Esophagus squamous epithelium (tissue), 4 donors: ENCODE results near the gene WWOX.

Experiments used
- CTCF ChIP-seq, 6 experiments: fragments of 450-650 bp in 4 of 6; fragments of 200-600 bp in 2 of 6; sonication (generic) in 2 of 6; IDR thresholded peaks; one replicate each; pipeline ENCODE4 v1.5.1; 2016 to 2019; ENCODE audit warnings: antibody characterized with exemption in 6 of 6, mild to moderate bottlenecking in 4 of 6, moderate library complexity in 4 of 6
- POLR2A ChIP-seq, 4 donors: fragments of 450-650 bp; IDR thresholded peaks; one replicate each; pipeline ENCODE4 v1.6.1; 2017; ENCODE audit warnings: antibody characterized with exemption in 4 of 4, mild to moderate bottlenecking in 4 of 4, moderate library complexity in 3 of 4

GRCh38 chr16:78780808-78781207, 681.4 kb downstream of the WWOX start:
- TF ChIP-seq CTCF (IDR thresholded peaks at IDR 0.05), result no peak
- TF ChIP-seq POLR2A (IDR thresholded peaks at IDR 0.05), result no peak
